ENCODE results near the gene BSND.
A peak's percentile ranks its signal among the peaks of the same experiment; 100 is the strongest.

The BSND gene

DNA sequence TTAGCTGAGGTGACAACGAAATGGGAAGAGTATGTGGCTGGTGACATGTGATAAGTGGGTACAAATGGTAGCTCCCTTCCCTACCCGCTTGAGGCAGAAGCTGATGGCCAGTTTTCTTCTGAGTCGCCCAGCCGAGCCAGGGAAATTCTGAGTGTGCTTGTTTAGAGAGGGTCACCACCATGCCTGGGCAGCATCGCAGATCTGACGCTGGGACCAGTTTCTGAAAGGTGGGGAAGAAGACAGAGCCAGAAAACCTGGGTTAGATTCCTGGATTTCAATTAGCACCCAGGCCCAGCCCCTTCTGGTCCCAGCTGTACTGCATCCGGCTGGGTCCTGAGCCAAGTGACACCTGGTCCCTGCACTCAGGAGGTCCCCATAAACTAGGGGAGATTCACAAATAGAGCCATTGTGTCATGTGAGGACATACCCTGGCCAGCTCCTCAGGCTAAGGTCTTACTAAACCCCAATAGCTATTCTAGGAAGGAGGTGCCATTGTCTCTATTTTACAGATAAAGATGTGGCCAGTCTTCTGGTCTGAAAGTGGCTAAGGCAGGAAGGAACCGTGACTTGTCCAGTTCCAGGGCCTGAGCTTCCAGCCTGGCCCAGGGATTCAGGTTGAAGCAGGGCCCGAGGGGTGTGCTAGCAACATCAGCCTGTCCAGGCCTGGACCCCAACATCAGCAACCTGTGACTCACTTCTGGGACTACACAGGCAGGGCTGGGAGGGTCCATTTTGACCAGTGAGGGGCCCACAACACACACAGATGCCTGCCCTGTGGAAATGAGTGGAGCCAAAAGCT is 20.0 kb upstream of the BSND start:
- Histone ChIP-seq H3K4me1 (ENCODE audit: control insufficient read depth, insufficient read depth, low read length) (peaks cover 7% of the 10 kb centered on the region), H3K27me3 (ENCODE audit: control insufficient read depth, insufficient read depth, low read length) (peaks cover 27% of the 10 kb centered on the region), H3K36me3 (ENCODE audit: control insufficient read depth, insufficient read depth, low read length) (no peaks in the 10 kb centered on the region)

DNA sequence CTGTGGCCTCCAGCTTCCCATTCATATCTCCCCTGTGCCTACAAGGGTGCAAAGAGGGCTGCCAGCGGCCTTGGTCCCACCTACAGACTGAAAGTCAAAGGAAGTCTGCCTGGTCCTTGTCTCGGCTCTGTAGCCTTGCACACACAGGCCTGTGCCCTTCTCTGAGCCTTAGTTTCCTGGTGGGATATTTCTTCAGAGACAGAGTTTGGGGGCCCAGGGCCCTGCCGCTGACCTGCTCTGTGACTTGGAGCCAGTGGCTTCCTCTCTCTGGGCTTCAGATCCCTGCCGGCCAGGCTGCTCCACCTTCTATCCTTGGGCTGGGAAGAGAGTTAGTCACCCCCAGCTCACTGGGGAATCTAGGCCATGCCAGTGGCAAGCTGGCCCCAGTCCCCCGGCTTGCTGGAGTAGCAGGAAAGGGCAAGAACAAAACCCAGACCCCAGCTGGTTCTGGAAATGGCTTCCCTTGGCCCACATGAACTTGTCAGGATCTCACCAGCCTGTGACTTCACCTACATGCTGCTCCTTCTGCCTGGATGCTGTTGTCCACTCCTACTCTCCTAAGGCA is 19.3 kb upstream of the BSND start:
- Histone ChIP-seq H3K4me1 (ENCODE audit: control insufficient read depth, insufficient read depth, low read length) (peaks cover 7% of the 10 kb centered on the region), H3K9ac (ENCODE audit: low read length) (no peak overlapping the region), H3K27me3 (ENCODE audit: control insufficient read depth, insufficient read depth, low read length) (peaks cover 27% of the 10 kb centered on the region), H3K36me3 (ENCODE audit: control insufficient read depth, insufficient read depth, low read length) (no peaks in the 10 kb centered on the region), H3K4me3 (ENCODE audit: low read length) (no peak overlapping the region), H3K9me3 (ENCODE audit: control insufficient read depth, low read length) (no peaks in the 10 kb centered on the region)

More for the DNA sequence above, 20.0 kb upstream of the BSND start:
- H3K9ac ChIP-seq (ENCODE audit: low read length) = no peak overlapping the region
- no peaks in the 10 kb centered on the region for H3K9me3 ChIP-seq (ENCODE audit: control insufficient read depth, low read length)
- no peak overlapping the region for H3K4me3 ChIP-seq (ENCODE audit: low read length)

DNA sequence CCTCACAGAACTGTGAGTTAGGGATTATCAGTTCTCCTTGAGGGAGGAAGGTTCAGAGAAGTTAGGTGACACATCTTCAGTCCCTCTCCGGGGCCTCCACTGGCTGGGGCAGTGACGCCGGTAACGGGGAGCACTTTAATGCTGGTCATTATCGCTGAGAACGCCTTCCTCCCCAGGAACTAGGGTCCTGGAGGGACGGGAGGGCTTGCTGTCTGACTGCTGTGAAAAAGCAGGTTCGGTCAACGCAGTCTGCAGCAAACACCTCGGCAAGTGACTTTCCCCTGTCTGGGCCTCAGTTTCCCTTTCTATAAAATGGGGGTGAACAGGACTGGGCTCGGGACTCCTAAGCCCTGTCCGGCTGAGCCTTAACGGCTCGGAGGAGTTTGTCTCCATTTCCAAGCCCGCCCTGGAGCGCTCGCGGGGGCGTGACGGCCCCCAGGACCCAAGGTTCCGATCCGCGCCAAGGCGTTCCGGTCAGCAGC is 18.6 kb upstream of the BSND start:
- Histone ChIP-seq H3K4me1 (ENCODE audit: control insufficient read depth, insufficient read depth, low read length) (peaks cover 7% of the 10 kb centered on the region), H3K9ac (ENCODE audit: low read length) (peak overlapping the region; percentile 55), H3K9me3 (ENCODE audit: control insufficient read depth, low read length) (no peaks in the 10 kb centered on the region), H3K36me3 (ENCODE audit: control insufficient read depth, insufficient read depth, low read length) (no peaks in the 10 kb centered on the region), H3K4me3 (ENCODE audit: low read length) (no peak overlapping the region), H3K27me3 (ENCODE audit: control insufficient read depth, insufficient read depth, low read length) (peaks cover 27% of the 10 kb centered on the region)

DNA sequence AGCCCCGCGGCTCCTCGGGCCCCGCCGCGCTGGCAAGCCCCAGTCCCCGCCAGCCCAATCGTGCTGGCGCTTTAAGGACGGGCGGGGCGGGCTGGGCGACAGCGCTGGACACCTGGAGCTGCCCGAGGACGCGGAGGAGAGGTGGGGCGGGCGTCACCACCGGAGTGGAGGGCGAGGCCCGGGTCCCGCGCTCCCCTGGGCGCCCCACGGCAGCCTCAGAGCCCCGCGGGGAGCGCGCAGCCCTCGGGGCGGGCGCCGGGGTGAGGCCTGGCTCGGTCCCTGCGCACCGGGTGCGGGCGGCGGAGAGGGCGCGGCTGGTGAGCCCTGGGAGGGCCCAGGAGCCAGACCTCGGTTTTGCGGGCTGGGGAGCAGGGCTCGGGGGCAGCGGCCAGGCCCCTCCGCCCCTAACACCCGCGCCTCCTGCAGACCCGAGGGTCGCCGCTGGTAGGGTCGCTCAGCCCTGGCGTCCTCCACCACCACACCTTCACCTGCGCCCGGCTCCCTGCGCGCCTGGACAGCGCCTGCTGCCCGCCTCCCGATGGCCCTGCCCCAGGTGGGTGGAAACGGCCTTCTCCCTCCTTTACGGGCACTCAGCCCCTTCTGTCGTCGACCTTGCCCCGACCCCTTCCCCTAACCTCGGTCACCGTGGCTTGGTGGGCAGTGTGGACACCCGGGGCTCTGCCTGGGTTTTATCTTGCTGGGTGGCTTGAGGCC is 18.0 kb upstream of the BSND start, which contains the start of gene TMEM61:
Gene TMEM61 (plus strand): TSS at position 101 of the 714 bp plus-strand sequence. CDS start 438 bp downstream, at position 539.
- peaks cover 27% of the 10 kb centered on the region for H3K27me3 ChIP-seq (ENCODE audit: control insufficient read depth, insufficient read depth, low read length)
- H3K9me3 ChIP-seq (ENCODE audit: control insufficient read depth, low read length) = no peaks in the 10 kb centered on the region
- no peaks in the 10 kb centered on the region for H3K36me3 ChIP-seq (ENCODE audit: control insufficient read depth, insufficient read depth, low read length)
- H3K4me3 ChIP-seq (ENCODE audit: low read length) = no peak within 1 kb of the TSS
- H3K9ac ChIP-seq (ENCODE audit: low read length) = peak within 1 kb of the TSS; percentile 61
- H3K4me1 ChIP-seq (ENCODE audit: control insufficient read depth, insufficient read depth, low read length) = peaks cover 7% of the 10 kb centered on the region

DNA sequence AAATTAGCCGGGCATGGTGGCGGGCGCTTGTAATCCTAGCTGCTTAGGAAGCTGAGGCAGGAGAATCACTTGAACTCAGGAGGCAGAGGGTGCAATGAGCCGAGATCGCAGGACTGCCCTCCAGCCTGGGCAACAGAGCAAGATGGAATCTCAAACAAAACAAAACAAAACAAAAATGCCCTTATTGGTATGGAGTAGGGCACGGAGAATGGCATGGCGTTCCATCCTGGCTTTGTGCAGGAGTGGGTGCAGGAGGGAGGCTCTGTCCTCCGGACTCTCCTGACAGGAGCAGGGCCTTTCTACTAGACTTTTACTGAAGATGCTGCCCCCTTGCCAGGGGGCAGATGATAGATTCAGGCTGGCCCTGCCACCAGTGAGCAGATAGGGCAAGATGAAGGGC is 17.3 kb upstream of the BSND start:
- Histone ChIP-seq H3K36me3 (ENCODE audit: control insufficient read depth, insufficient read depth, low read length) (no peaks in the 10 kb centered on the region), H3K4me3 (ENCODE audit: low read length) (no peak overlapping the region), H3K9ac (ENCODE audit: low read length) (peak overlapping the region; percentile 61), H3K9me3 (ENCODE audit: control insufficient read depth, low read length) (no peaks in the 10 kb centered on the region), H3K4me1 (ENCODE audit: control insufficient read depth, insufficient read depth, low read length) (peaks cover 7% of the 10 kb centered on the region), H3K27me3 (ENCODE audit: control insufficient read depth, insufficient read depth, low read length) (peaks cover 27% of the 10 kb centered on the region)

DNA sequence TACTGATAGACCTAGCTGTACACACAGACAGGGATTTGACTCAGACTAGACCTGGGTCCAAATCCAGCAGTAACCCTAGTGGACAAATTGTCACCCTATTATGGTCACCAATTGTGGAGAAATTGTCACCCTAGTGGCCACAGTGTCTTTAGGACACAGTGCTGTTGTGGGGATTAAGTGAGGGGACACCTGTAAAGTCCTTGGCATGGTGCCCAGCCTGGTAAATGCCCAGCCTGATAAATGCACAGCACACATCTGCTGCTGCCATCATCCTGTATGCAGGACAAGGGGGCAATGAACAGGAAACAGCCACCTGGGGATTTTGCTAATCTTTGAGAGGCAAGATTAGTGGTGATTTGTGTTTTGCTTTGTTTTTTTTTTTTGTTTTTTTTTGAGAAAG is 16.0 kb upstream of the BSND start:
- H3K36me3 ChIP-seq (ENCODE audit: control insufficient read depth, insufficient read depth, low read length) = no peaks in the 10 kb centered on the region
- H3K9me3 ChIP-seq (ENCODE audit: control insufficient read depth, low read length) = no peaks in the 10 kb centered on the region
- peaks cover 27% of the 10 kb centered on the region for H3K27me3 ChIP-seq (ENCODE audit: control insufficient read depth, insufficient read depth, low read length)
- no peak overlapping the region for H3K9ac ChIP-seq (ENCODE audit: low read length)
- no peak overlapping the region for H3K4me3 ChIP-seq (ENCODE audit: low read length)
- H3K4me1 ChIP-seq (ENCODE audit: control insufficient read depth, insufficient read depth, low read length) = peaks cover 7% of the 10 kb centered on the region

DNA sequence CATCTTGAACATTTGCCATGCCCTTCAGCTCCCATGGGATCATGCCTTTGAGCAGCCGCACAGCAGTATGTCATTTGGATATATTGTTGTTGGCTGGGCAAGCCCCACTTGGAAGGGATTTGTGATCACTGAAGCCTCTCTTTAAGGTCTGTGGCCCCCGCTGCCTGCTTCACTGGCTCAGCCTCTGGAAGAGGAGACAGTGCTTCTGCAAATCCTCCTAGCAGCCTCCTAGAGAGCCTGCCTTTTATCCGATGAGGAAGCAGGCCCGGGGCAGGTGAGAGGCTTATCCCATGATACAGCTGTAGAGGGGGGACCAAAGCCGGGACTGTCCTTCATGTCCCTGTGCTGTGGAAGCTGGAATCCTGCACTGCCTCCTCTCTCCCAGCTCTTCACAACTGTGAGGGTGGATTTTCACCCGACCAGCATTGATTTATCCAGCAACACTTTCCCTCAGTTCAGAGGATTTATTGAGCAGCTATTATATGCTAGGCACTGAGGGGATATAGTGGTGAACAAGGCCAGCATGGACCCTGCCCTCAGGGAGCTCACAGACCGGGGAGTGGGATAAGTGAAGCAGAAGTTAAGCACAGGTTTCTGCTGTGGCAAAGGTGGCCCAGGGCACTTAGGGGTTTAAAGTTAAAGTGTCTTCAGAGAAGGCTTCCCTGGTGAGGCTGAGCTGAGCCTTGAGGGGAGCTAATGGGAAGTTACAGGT is 14.4 kb upstream of the BSND start:
- H3K9ac ChIP-seq (ENCODE audit: low read length) = no peak overlapping the region

DNA sequence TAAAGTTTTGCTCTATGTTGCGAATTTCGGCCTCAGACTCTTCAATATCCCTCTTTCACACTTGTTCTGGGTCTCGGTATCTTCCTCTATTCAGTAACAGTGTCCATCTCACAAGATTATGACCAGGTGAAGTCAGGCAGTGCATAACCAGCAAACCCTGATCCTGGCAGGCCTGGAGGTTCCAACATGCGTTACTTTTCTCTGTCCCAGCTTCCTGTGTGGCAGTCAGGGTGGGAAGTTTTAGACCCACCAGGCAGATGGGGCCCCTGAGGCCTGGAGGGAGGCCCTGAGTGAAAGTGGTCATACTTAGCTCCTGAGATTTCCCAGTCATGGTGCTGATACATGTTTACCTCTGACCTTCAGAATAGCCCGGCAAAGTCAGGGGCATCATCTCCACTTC is 13.2 kb upstream of the BSND start:
- Histone ChIP-seq H3K4me3 (ENCODE audit: low read length) (no peak overlapping the region), H3K27me3 (ENCODE audit: control insufficient read depth, insufficient read depth, low read length) (peaks cover 8% of the 10 kb centered on the region), H3K36me3 (ENCODE audit: control insufficient read depth, insufficient read depth, low read length) (no peaks in the 10 kb centered on the region), H3K9ac (ENCODE audit: low read length) (no peak overlapping the region), H3K4me1 (ENCODE audit: control insufficient read depth, insufficient read depth, low read length) (peaks cover 14% of the 10 kb centered on the region), H3K9me3 (ENCODE audit: control insufficient read depth, low read length) (no peaks in the 10 kb centered on the region)

More for the DNA sequence above, 14.4 kb upstream of the BSND start:
- no peak overlapping the region for H3K4me3 ChIP-seq (ENCODE audit: low read length)
- H3K27me3 ChIP-seq (ENCODE audit: control insufficient read depth, insufficient read depth, low read length) = peaks cover 20% of the 10 kb centered on the region
- H3K9me3 ChIP-seq (ENCODE audit: control insufficient read depth, low read length) = no peaks in the 10 kb centered on the region
- no peaks in the 10 kb centered on the region for H3K36me3 ChIP-seq (ENCODE audit: control insufficient read depth, insufficient read depth, low read length)
- H3K4me1 ChIP-seq (ENCODE audit: control insufficient read depth, insufficient read depth, low read length) = peaks cover 15% of the 10 kb centered on the region

DNA sequence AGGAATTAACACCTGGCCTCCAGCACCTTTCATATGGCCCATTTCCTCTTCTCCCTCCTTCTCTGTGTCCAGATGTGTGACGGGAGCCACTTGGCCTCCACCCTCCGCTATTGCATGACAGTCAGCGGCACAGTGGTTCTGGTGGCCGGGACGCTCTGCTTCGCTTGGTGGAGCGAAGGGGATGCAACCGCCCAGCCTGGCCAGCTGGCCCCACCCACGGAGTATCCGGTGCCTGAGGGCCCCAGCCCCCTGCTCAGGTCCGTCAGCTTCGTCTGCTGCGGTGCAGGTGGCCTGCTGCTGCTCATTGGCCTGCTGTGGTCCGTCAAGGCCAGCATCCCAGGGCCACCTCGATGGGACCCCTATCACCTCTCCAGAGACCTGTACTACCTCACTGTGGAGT is 12.7 kb upstream of the BSND start:
- Histone ChIP-seq H3K36me3 (ENCODE audit: control insufficient read depth, insufficient read depth, low read length) (no peaks in the 10 kb centered on the region), H3K4me1 (ENCODE audit: control insufficient read depth, insufficient read depth, low read length) (peaks cover 14% of the 10 kb centered on the region), H3K4me3 (ENCODE audit: low read length) (no peak overlapping the region), H3K9me3 (ENCODE audit: control insufficient read depth, low read length) (no peaks in the 10 kb centered on the region), H3K27me3 (ENCODE audit: control insufficient read depth, insufficient read depth, low read length) (peaks cover 6% of the 10 kb centered on the region), H3K9ac (ENCODE audit: low read length) (no peak overlapping the region)

DNA sequence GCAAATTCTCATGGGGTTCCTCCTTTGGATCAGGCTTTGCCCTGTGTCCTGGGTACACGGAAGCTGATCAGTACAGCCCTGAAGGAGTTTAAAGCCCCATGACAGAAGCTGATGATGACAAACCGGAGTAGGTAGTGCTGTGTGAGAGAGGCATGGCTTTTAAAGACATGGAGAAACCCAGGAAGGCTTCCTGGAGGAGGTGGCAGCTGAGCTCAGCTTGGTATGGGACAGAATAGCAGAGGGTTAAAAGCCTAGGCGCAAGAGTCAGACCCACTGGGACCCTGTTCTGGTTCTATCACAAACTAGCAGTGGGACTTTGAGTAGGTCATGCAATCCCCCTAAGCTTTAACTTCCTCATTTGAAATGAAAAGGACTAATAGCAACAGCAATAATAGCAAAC is 12.2 kb upstream of the BSND start:
- H3K9ac ChIP-seq (ENCODE audit: low read length) = no peak overlapping the region
- H3K36me3 ChIP-seq (ENCODE audit: control insufficient read depth, insufficient read depth, low read length) = no peaks in the 10 kb centered on the region
- peaks cover under 1% of the 10 kb centered on the region for H3K27me3 ChIP-seq (ENCODE audit: control insufficient read depth, insufficient read depth, low read length)
- no peaks in the 10 kb centered on the region for H3K9me3 ChIP-seq (ENCODE audit: control insufficient read depth, low read length)
- no peak overlapping the region for H3K4me3 ChIP-seq (ENCODE audit: low read length)
- peaks cover 14% of the 10 kb centered on the region for H3K4me1 ChIP-seq (ENCODE audit: control insufficient read depth, insufficient read depth, low read length)

DNA sequence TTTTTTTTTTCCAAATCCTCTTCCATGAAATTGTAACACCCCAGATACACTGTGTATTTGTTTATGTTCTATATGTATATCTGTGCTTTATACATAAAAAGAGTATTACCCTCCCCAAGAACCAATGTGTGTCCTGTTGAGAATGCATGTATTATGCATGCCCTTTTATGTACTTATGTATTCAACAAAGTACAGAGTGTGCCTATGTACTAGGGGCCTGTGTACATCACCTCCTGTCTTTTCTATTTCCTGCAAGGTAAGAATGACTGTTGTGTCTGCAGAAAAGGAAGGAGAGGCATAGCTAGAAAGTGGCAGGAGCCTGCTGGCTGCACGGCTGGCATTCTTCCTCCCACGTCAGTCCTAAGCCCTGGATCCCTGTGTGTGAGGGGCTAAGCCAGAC is 11.3 kb upstream of the BSND start:
- H3K4me3 ChIP-seq (ENCODE audit: low read length) = no peak overlapping the region
- H3K4me1 ChIP-seq (ENCODE audit: control insufficient read depth, insufficient read depth, low read length) = peaks cover 14% of the 10 kb centered on the region
- H3K9ac ChIP-seq (ENCODE audit: low read length) = no peak overlapping the region
- no peaks in the 10 kb centered on the region for H3K36me3 ChIP-seq (ENCODE audit: control insufficient read depth, insufficient read depth, low read length)
- no peaks in the 10 kb centered on the region for H3K27me3 ChIP-seq (ENCODE audit: control insufficient read depth, insufficient read depth, low read length)
- H3K9me3 ChIP-seq (ENCODE audit: control insufficient read depth, low read length) = no peaks in the 10 kb centered on the region

Measured in mucosa of stomach (tissue), 1 donor.